DOHH2 (cell line): ENCODE data around the gene CADPS.
A peak's percentile ranks its signal among the peaks of the same experiment; 100 is the strongest.

Experiments
- H3F3A ChIP-seq: fragments of 200-600 bp; sonication (generic), shearing (Covaris generic); 2 replicates; pipeline ENCODE4 v1.6.0; 2016; ENCODE audit warnings: antibody characterized with exemption, mild to moderate bottlenecking; ENCODE audit not compliant: control insufficient read depth, insufficient read depth
- H3K27ac ChIP-seq: fragments of 200-600 bp; sonication (generic); 2 replicates; pipeline ENCODE4 v1.5.1; 2014; ENCODE audit warnings: low read depth, mild to moderate bottlenecking, low read length, moderate library complexity
- H3K27me3 ChIP-seq: fragments of 200-600 bp; sonication (generic); 2 replicates; pipeline ENCODE4 v1.6.1; 2014; ENCODE audit warnings: mild to moderate bottlenecking, low read length, mixed read lengths; ENCODE audit not compliant: control insufficient read depth
- H3K36me3 ChIP-seq: fragments of 200-600 bp; sonication (generic); 2 replicates; pipeline ENCODE4 v1.6.1; 2014; ENCODE audit warnings: mild to moderate bottlenecking, low read length, moderate library complexity, mixed read lengths; ENCODE audit not compliant: control insufficient read depth
- H3K4me1 ChIP-seq: fragments of 200-600 bp; sonication (generic); 2 replicates; pipeline ENCODE4 v1.6.1; 2014; ENCODE audit warnings: mild to moderate bottlenecking, low read length, mixed read lengths; ENCODE audit not compliant: control insufficient read depth
- H3K4me2 ChIP-seq: fragments of 200-600 bp; sonication (generic); 2 replicates; pipeline ENCODE4 v1.6.0; 2014; ENCODE audit warnings: mild to moderate bottlenecking, low read length, moderate library complexity
- H3K4me3 ChIP-seq: fragments of 200-600 bp; sonication (generic); 2 replicates; pipeline ENCODE4 v1.5.1; 2014; ENCODE audit warnings: mild to moderate bottlenecking, low read length, mixed read lengths
- H3K79me2 ChIP-seq: fragments of 200-600 bp; sonication (generic); 2 replicates; pipeline ENCODE4 v1.6.1; 2014; ENCODE audit warnings: mild to moderate bottlenecking, low read length, mixed read lengths; ENCODE audit not compliant: control insufficient read depth
- H3K9me2 ChIP-seq: fragments of 200-600 bp; sonication (generic); replicated peaks from 2 replicates; pipeline ENCODE4 v1.6.1; 2014; ENCODE audit warnings: mild to moderate bottlenecking, low read length, mixed read lengths; ENCODE audit not compliant: control insufficient read depth
- H3K9me3 ChIP-seq: fragments of 200-600 bp; sonication (generic); 2 replicates; pipeline ENCODE4 v1.6.1; 2014; ENCODE audit warnings: antibody characterized with exemption, low read length, mixed read lengths; ENCODE audit not compliant: control insufficient read depth, insufficient read depth
- H4K20me1 ChIP-seq: fragments of 200-600 bp; sonication (generic); 2 replicates; pipeline ENCODE4 v1.6.0; 2014; ENCODE audit warnings: low read depth, mild to moderate bottlenecking, antibody characterized with exemption, low read length, moderate library complexity; ENCODE audit not compliant: control insufficient read depth, insufficient read depth
- CTCF ChIP-seq: fragments of 200-600 bp; sonication (generic); IDR thresholded peaks from one replicate; pipeline ENCODE4 v1.5.1; 2014; ENCODE audit warnings: antibody characterized with exemption, mild to moderate bottlenecking, low read depth, low read length; ENCODE audit not compliant: poor library complexity, severe bottlenecking
- EZH2phosphoT487 ChIP-seq: fragments of 200-600 bp; sonication (generic); IDR thresholded peaks from 2 replicates; pipeline ENCODE4 v1.6.1; 2017; ENCODE audit warnings: borderline replicate concordance, mild to moderate bottlenecking, antibody characterized with exemption, low read length, moderate library complexity, mixed read lengths

CADPS gene

GRCh38 chr3:62832553-62832952, 42.7 kb downstream of the CADPS start:
- Histone ChIP-seq H3K79me2 (peaks cover 94% of the 10 kb centered on the region), H3K4me1 (peaks cover 99% of the 10 kb centered on the region), H3K9me2 (no peaks in the 10 kb centered on the region), H3K36me3 (peaks cover 70% of the 10 kb centered on the region), H4K20me1 (no peaks in the 10 kb centered on the region), H3F3A (peaks cover 42% of the 10 kb centered on the region), H3K4me2 (peak overlapping the region; percentile 59), H3K4me3 (peak overlapping the region; percentile 25), H3K27me3 (no peaks in the 10 kb centered on the region), H3K27ac (peak overlapping the region; percentile 84), H3K9me3 (no peaks in the 10 kb centered on the region)
- no peak for TF ChIP-seq CTCF
- no peak for TF ChIP-seq EZH2phosphoT487

GRCh38 chr3:62830727-62831322, 44.4 kb downstream of the CADPS start:
- H3K4me3 ChIP-seq, result 0 out of 2 replicates have a peak overlapping the region, but pooled peaks have one; percentile 25
- peaks cover 99% of the 10 kb centered on the region for H3K4me1 ChIP-seq
- H3K4me2 ChIP-seq, result peak overlapping the region; percentile 59
- TF ChIP-seq CTCF, result no peak
- H3K79me2 ChIP-seq, result peaks cover 95% of the 10 kb centered on the region
- no peaks in the 10 kb centered on the region for H3K9me3 ChIP-seq
- H3K27me3 ChIP-seq, result no peaks in the 10 kb centered on the region
- peaks cover 84% of the 10 kb centered on the region for H3K36me3 ChIP-seq
- peaks cover 40% of the 10 kb centered on the region for H3F3A ChIP-seq
- peak overlapping the region; percentile 84 for H3K27ac ChIP-seq
- no peaks in the 10 kb centered on the region for H3K9me2 ChIP-seq
- H4K20me1 ChIP-seq, result no peaks in the 10 kb centered on the region

GRCh38 chr3:62827550-62827949, 47.7 kb downstream of the CADPS start:
- peaks cover 95% of the 10 kb centered on the region for H3K4me1 ChIP-seq
- peaks cover 85% of the 10 kb centered on the region for H3K36me3 ChIP-seq
- H3K9me3 ChIP-seq, result no peaks in the 10 kb centered on the region
- H3K9me2 ChIP-seq, result no peaks in the 10 kb centered on the region
- TF ChIP-seq EZH2phosphoT487, result no peak
- TF ChIP-seq CTCF, result no peak
- H4K20me1 ChIP-seq, result no peaks in the 10 kb centered on the region
- no peaks in the 10 kb centered on the region for H3K27me3 ChIP-seq
- peaks cover 48% of the 10 kb centered on the region for H3F3A ChIP-seq
- peak overlapping the region; percentile 87 for H3K4me3 ChIP-seq
- peak overlapping the region; percentile 95 for H3K4me2 ChIP-seq
- peaks cover 98% of the 10 kb centered on the region for H3K79me2 ChIP-seq
- peak overlapping the region; percentile 98 for H3K27ac ChIP-seq
